Activated CD4-positive, alpha-beta T cell treated with anti-CD3 and anti-CD28 coated beads, Interleukin-2, amount 50 U/mL, for 16 hours (primary cell): Measurements from ENCODE around the gene SEL1L3.
A peak's percentile ranks its signal among the peaks of the same experiment; 100 is the strongest.
"Not testable (repeated sequence)": the region's sequence is repeated elsewhere in the genome, so short reads cannot be mapped to it uniquely, and the experiment has no call there.

ENCODE experiments used
- DNase-seq: peaks from one replicate; pipeline ENCODE4 v3.0.0-alpha.2; 2020

Gene SEL1L3

GRCh38 chr4:25879091-25879584, 16.4 kb upstream of the SEL1L3 start:
- no peak for DNase-seq

GRCh38 chr4:25878676-25879075, 15.9 kb upstream of the SEL1L3 start:
- DNase-seq, result no peak

- DNase-seq, result no peak
These were observed 12.5 kb upstream of the SEL1L3 start for GRCh38 chr4:25875281-25875745.

GRCh38 chr4:25874655-25875054, 11.9 kb upstream of the SEL1L3 start:
- DNase-seq, result no peak

GRCh38 chr4:25873632-25874129, 10.9 kb upstream of the SEL1L3 start:
- no peak for DNase-seq

- no peak for DNase-seq
These were observed 10.3 kb upstream of the SEL1L3 start for GRCh38 chr4:25872851-25873631.

GRCh38 chr4:25870081-25870480, 7.3 kb upstream of the SEL1L3 start:
- DNase-seq, result no peak

GRCh38 chr4:25867781-25868294, 5.0 kb upstream of the SEL1L3 start:
- no peak for DNase-seq

GRCh38 chr4:25866401-25866800, 3.6 kb upstream of the SEL1L3 start:
- not testable (repeated sequence) for DNase-seq

GRCh38 chr4:25865586-25865985, 2.8 kb upstream of the SEL1L3 start:
- DNase-seq, result no peak

GRCh38 chr4:25863831-25864418, 1.1 kb upstream of the SEL1L3 start:
- no peak for DNase-seq

GRCh38 chr4:25863347-25863784, 578 bp upstream of the SEL1L3 start:
- no peak for DNase-seq

- peak; percentile 69 for DNase-seq
These were observed 807 bp downstream of the SEL1L3 start for GRCh38 chr4:25861951-25862410.

- no peak for DNase-seq
These were observed 1.4 kb downstream of the SEL1L3 start for GRCh38 chr4:25861280-25861950.

- DNase-seq, result peak; percentile 47
These were observed 2.1 kb downstream of the SEL1L3 start for GRCh38 chr4:25860586-25861279.

- peak; percentile 67 for DNase-seq
These were observed 3.2 kb downstream of the SEL1L3 start for GRCh38 chr4:25859429-25860148.

GRCh38 chr4:25857851-25858400, 4.9 kb downstream of the SEL1L3 start:
- no peak for DNase-seq

- no peak for DNase-seq
These were observed 5.4 kb downstream of the SEL1L3 start for GRCh38 chr4:25857403-25857802.

GRCh38 chr4:25856756-25857155, 6.0 kb downstream of the SEL1L3 start:
- DNase-seq, result no peak

GRCh38 chr4:25852103-25852502, 10.7 kb downstream of the SEL1L3 start:
- DNase-seq, result no peak

GRCh38 chr4:25847329-25847728, 15.5 kb downstream of the SEL1L3 start:
- no peak for DNase-seq
